HG03469 (cell line): ENCODE results near the gene TMEM131.
"Not testable (repeated sequence)": the region's sequence is repeated elsewhere in the genome, so short reads cannot be mapped to it uniquely, and the experiment has no call there.

Experiments used
- ATAC-seq: cut with Tn5 transposase; IDR thresholded peaks from one replicate; pipeline ENCODE4 v1.9.1; 2021; ENCODE audit warnings: mild to moderate bottlenecking, moderate library complexity, moderate number of reproducible peaks; ENCODE audit not compliant: unreplicated experiment

TMEM131 gene

GRCh38 chr2:98025481-98026037 lies 29.8 kb upstream of the TMEM131 start:
- no peak for ATAC-seq

GRCh38 chr2:98022067-98022466 lies 26.3 kb upstream of the TMEM131 start:
- ATAC-seq, result not testable (repeated sequence)

DNA sequence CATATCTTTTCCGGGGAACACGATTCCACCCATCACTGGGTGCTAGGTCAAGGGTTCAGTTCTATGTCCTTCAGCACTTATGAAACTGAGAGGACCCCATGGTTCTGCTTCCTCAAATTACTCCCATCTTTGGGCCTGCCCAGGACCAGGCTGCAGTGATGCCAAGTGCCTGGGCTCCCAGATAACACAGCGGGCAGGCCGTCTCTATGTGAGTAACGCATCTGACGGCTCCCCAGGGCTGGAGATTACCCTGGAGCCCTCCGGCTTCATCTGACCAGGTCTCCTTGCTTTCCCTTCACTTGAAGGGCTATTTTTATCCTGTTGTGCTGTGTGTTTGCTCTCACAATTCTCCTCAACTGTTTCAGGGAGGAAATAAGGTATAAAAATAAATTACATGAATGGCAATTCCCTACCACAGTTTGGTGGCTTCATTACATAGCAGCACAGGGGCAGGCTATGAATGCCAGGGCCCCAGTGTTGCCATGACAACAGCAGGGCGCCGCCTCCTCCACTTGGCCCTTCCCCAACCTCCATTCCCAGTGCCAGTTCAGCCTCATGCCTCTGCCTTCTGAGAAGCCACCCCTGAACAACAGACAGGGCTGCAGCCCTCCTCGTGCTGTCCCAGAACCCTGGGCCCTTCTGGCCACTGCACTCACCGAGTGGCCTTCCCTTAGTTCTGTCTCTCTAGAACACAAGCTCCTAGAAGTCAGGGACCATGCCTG lies 25.4 kb upstream of the TMEM131 start:
- no peak for ATAC-seq

GRCh38 chr2:98020516-98020915 lies 24.8 kb upstream of the TMEM131 start:
- ATAC-seq, result no peak

DNA sequence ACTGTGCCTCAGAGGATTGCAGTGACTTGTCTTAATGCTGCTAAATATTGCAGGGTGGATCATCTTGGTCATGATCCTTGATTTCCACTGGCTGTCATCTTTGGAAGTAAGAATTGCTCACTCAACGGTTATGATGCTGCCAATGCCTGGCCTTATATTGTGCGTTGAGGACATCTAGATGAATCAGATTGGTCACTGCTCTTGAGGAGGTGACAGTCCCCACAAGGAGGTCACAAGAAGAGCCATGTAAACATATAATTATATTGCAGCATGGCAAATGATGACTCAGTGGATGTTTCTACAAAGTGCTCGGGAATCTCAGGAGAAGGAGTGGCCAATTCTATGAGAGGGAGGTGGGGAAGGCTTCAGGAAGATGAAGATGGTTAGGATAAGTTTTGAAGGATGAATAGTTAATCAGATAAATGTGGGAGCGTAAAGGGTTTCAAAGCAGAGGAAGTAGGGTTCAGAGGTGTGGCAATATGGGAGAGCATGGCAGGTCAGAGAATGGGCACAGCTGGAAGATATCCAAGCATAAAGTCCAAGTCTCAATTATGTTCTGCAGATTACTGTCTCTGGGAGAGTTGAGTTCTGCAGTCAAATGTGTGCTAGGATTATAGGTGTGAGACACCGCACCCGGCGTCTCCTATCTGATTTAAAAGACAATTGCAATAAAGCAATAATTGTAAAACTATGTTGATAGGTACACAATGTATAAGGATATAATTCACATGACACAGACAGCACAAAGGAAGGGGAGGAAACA lies 21.3 kb upstream of the TMEM131 start:
- no peak for ATAC-seq

- ATAC-seq, result no peak
These were observed 19.9 kb upstream of the TMEM131 start for GRCh38 chr2:98015671-98016070.

- no peak for ATAC-seq
These were observed 18.6 kb upstream of the TMEM131 start for GRCh38 chr2:98014379-98014778.

DNA sequence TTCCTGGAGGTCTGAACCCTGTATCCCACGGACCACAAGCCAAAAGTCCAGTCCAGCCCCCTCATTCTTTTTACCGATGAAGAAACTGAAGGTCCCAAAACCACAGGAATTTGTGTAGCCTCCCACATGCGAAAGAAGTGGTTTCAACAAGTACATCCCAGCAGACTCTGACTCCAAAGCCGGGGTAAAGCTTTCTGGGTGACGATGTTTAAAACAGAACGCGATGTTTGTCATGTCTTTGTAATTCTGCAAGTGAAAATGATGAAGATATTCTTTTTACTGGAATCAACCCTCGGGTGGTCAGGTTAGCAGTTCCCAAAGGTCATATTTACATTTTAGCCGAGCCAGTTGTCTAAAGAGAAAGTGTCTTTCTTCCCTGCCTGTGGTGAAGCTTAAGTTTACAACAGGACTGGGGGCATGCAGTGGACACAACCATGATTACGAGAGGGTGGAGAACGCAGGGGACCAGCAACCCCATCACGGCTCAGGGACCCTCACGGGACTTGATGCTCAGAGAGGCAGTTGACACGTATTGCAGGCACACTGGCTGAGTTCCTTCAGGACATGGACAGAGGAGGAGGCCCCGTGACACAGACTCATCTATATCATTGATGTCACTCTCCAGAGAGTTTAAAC lies 17.8 kb upstream of the TMEM131 start:
- no peak for ATAC-seq

- ATAC-seq, result peak; percentile 72
These were observed 16.8 kb upstream of the TMEM131 start for GRCh38 chr2:98012561-98012991.

DNA sequence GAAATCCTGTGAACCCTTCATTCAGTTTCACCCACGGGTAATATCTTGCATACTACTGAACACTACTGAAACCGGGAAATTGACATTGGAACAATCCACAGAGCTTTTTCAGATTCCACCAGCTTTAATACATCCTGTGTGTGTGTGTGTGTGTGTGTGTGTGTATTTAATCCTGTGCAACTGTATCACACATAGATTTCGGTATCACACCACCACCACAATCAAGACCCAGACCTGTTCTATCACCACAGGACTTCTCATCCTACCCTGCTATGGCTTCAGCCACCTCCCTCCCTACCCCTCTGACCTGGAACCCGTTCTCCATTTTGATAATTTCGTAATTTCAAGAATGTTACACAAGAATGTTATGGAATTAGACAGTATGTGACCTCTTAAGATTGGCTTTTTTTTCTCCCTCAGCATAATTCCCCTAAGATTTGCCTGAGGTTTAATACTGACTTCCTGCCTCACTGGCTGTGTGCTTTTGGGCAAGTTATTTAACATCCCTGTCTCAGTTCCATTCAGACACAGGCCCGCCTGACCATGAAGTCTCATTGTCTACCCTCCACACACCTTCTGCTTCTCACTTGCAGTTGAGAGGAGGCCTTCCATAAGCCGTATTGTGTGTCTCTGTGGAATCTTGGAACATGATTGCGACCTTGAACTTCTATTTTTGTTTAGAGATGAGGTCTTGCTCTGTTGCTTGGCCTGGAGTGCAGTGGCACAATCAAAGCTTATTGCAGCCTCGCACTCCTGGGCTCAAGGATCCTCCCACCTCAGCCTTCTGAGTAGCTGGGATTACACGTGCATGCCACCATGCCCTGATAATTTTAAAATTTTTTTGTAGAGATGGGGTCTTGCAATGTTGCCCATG lies 14.4 kb upstream of the TMEM131 start:
- no peak for ATAC-seq

GRCh38 chr2:98008415-98008814 lies 12.7 kb upstream of the TMEM131 start:
- no peak for ATAC-seq

DNA sequence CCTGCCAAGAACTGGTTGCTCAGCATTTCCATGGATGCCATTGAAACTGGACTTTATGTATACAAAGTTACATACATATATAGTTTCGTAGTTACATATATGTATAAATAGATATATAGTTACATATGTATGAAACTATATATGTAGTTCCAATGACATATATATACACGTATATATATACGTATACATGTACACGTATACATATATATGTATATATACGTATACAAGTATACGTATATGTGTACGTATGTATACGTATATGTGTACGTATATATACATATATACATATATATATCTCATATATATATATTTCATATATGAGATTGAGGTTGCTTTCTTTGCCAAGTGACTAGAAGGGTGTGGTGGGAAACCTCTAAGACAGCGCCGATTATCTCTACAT lies 10.6 kb upstream of the TMEM131 start:
- ATAC-seq, result no peak

GRCh38 chr2:98004613-98005012 lies 8.9 kb upstream of the TMEM131 start:
- no peak for ATAC-seq

GRCh38 chr2:98004047-98004446 lies 8.3 kb upstream of the TMEM131 start:
- ATAC-seq, result no peak

DNA sequence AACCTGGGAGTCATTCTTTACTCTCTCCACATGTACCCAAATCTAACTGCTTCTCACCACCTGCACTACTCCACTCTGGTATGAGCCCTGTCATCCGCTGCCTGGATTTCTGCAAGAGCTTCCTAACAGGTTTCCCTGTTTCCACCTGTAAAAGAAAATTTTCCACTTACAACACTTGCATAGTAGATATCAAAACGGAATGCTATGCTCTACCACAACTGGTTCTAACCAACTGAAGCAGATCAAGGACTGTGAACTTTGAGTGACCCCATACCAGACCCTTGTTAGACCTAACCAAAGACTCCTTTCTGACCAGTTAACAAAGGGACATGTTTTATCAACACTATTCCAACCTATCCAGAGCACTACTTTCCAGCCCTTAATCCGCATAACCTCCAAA lies 3.8 kb upstream of the TMEM131 start:
- ATAC-seq, result no peak

DNA sequence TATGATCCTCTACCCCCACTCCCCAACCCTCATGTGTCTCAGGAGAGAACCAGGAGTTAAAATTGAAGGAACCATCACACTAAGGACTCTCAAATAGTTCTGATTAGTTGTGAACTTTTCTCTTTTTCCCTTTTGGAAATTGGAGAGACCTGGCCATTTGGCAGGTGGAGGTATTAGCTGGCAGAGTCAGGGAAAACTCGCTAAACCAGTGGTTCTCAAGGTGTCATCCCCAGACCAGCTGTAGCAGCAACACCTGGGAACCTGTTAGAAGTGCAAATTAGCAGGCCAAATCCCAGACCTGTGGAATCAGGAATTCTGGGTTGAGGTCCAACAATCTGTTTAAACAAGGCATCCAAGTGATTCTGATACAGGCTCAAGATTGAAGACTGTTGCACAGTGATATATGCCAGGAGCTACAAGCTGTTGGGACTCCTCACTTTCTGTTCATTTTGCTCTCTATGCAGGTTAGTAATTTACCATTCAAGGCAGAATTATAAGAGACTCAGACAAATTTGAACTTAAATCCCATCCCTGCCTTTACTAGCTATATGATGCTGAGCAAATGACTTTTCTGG lies 2.8 kb upstream of the TMEM131 start:
- no peak for ATAC-seq

DNA sequence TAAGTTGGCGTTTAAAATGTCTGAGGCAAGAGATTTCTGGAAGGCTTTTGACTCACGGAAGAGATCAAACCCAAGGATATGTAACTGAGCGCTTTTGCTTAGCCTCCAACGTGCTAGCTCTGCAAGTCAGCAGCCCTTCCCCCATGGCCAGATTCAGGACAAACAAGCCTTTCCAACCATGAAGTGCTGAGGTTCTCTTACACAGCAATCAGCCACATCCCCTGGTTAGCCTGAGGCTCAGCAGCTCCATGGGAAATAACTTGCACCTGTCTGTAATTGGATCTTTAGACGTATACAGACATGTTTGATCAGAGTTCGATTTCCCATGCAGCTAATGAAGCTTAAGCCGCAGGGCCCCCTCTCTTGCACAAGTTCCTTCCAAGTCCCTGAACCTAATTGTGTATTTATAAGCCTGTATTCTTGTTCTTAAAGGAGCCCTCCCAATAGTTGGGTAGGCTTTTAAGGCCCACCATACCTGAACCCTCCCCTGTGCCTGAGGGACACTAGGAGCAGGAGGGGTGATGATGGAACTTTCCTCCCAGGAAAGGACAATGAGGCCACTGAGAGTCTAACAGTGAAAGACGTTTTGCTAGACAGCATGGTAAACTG lies 2.1 kb upstream of the TMEM131 start:
- no peak for ATAC-seq

DNA sequence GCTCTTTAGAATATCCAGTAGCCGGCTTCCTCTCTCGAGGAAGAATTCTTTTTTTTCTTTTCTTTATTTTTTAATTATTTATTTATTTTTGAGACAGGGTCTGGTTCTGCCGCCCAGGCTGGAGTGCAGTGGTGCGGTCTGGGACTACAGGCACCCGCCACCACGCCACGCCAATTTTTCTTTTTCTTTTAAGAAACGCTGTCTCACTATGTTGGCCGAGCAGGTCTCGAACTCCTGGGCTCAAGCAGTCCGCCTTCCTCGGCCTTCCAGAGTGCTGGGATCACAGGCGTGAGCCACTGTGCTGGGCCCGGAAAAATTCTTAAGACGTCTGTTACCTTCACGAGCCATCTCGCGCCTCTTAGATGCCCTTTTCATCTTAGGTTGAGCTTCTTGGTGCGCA lies 931 bp upstream of the TMEM131 start:
- ATAC-seq, result no peak

- ATAC-seq, result peak; percentile 15
These were observed 568 bp downstream of the TMEM131 start for GRCh38 chr2:97995026-97995733.
